WTC11 (cell line): ENCODE measurements around the gene MTUS2. TPM values are rescaled to one million over a fixed set of nuclear protein-coding genes. Genes with fewer than 3 reads are reported as not detected.

Source experiments
- ATAC-seq: fragments of 200-7000 bp; cut with Tn5 transposase; 2 replicates; pipeline ENCODE4 v1.10.0; 2021; ENCODE audit warnings: mild to moderate bottlenecking, moderate library complexity
- CTCF ChIA-PET: fragments of 300-600 bp; sonication (Branson Sonifier 250); formaldehyde crosslinking; loops from one replicate; lab custom pipeline; 2021; ENCODE audit warnings: antibody characterized with exemption; lab: Charles Lee
- POLR2A ChIA-PET: fragments of 350-600 bp; sonication (Branson Sonifier 250); formaldehyde crosslinking; loops from one replicate; lab custom pipeline; 2021; ENCODE audit warnings: antibody characterized with exemption; lab: Charles Lee
- DNase-seq: peaks from one replicate; pipeline ENCODE4 v3.0.0; 2021; ENCODE audit warnings: low spot score
- H3K27ac Mint-ChIP-seq: 2 replicates; pipeline ENCODE4 v1.8.0; 2021; ENCODE audit warnings: mixed read lengths
- H3K27me3 Mint-ChIP-seq: 2 replicates; pipeline ENCODE4 v1.8.0; 2021; ENCODE audit warnings: low read depth, mild to moderate bottlenecking, moderate library complexity, mixed read lengths
- H3K36me3 Mint-ChIP-seq: 2 replicates; pipeline ENCODE4 v1.8.0; 2021; ENCODE audit warnings: mixed read lengths
- H3K4me1 Mint-ChIP-seq: 2 replicates; pipeline ENCODE4 v1.8.0; 2022; ENCODE audit warnings: mixed read lengths
- H3K4me3 Mint-ChIP-seq: 2 replicates; pipeline ENCODE4 v1.8.0; 2021; ENCODE audit warnings: mild to moderate bottlenecking, moderate library complexity, mixed read lengths
- H3K9me3 Mint-ChIP-seq: 2 replicates; pipeline ENCODE4 v1.8.0; 2021; ENCODE audit warnings: mixed read lengths
- CBFB ChIP-seq: sonication (generic); formaldehyde crosslinking; IDR thresholded peaks from 2 replicates; pipeline ENCODE4 v1.8.1; 2022; ENCODE audit warnings: mild to moderate bottlenecking, low read depth, missing genetic modification reagents
- CREB1 ChIP-seq: sonication (generic); formaldehyde crosslinking; IDR thresholded peaks from 2 replicates; pipeline ENCODE4 v1.8.0; 2023; ENCODE audit warnings: mild to moderate bottlenecking, missing genetic modification reagents
- FOXJ3 ChIP-seq: sonication (generic); formaldehyde crosslinking; IDR thresholded peaks from 2 replicates; pipeline ENCODE4 v1.9.0; 2021; ENCODE audit warnings: missing genetic modification reagents, mild to moderate bottlenecking, borderline replicate concordance
- FOXK1 ChIP-seq: sonication (generic); formaldehyde crosslinking; IDR thresholded peaks from 2 replicates; pipeline ENCODE4 v1.8.0; 2022; ENCODE audit warnings: mild to moderate bottlenecking, moderate library complexity, missing genetic modification reagents
- GABPB1 ChIP-seq: sonication (generic); formaldehyde crosslinking; IDR thresholded peaks from 2 replicates; pipeline ENCODE4 v1.8.1; 2023; ENCODE audit warnings: mild to moderate bottlenecking, missing genetic modification reagents
- JAZF1 ChIP-seq: fragments of 250-450 bp; sonication (Bioruptor Pico); IDR thresholded peaks from 2 replicates; pipeline ENCODE4 v1.9.0; 2021; ENCODE audit warnings: moderate library complexity, mild to moderate bottlenecking, inconsistent platforms
- KAT7 ChIP-seq: sonication (generic); formaldehyde crosslinking; IDR thresholded peaks from 2 replicates; pipeline ENCODE4 v1.8.1; 2023; ENCODE audit warnings: missing genetic modification reagents, mild to moderate bottlenecking, borderline replicate concordance
- NFATC4 ChIP-seq: fragments of 250-450 bp; sonication (Bioruptor Pico); IDR thresholded peaks from 2 replicates; pipeline ENCODE4 v1.9.0; 2021; ENCODE audit warnings: mild to moderate bottlenecking
- NR2C2 ChIP-seq: sonication (generic); formaldehyde crosslinking; IDR thresholded peaks from 2 replicates; pipeline ENCODE4 v1.8.0; 2022; ENCODE audit warnings: mild to moderate bottlenecking, missing genetic modification reagents
- OVOL2 ChIP-seq: fragments of 250-450 bp; sonication (Bioruptor Pico); IDR thresholded peaks from 2 replicates; pipeline ENCODE4 v1.9.0; 2021; ENCODE audit warnings: mild to moderate bottlenecking, borderline replicate concordance
- SOX15 ChIP-seq: fragments of 250-450 bp; sonication (Bioruptor Pico); IDR thresholded peaks from 2 replicates; pipeline ENCODE4 v1.9.0; 2021; ENCODE audit warnings: mild to moderate bottlenecking
- TEAD1 ChIP-seq: sonication (generic); formaldehyde crosslinking; IDR thresholded peaks from 2 replicates; pipeline ENCODE4 v1.8.0; 2022; ENCODE audit warnings: mild to moderate bottlenecking, missing genetic modification reagents
- ZNF121 ChIP-seq: sonication (generic); formaldehyde crosslinking; IDR thresholded peaks from 2 replicates; pipeline ENCODE4 v1.8.0; 2023; ENCODE audit warnings: missing genetic modification reagents
- ZNF232 ChIP-seq: sonication (generic); formaldehyde crosslinking; IDR thresholded peaks from 2 replicates; pipeline ENCODE4 v1.8.0; 2022; ENCODE audit warnings: mild to moderate bottlenecking, missing genetic modification reagents
- ZNF263 ChIP-seq: sonication (generic); formaldehyde crosslinking; IDR thresholded peaks from 2 replicates; pipeline ENCODE4 v1.8.1; 2022; ENCODE audit warnings: low read depth, mild to moderate bottlenecking, moderate library complexity, missing genetic modification reagents
- total RNA-seq: library from RNA; stranded (reverse); gene quantifications from 3 replicates; pipeline ENCODE4 v1.2.3, GENCODE V29; 2021
- TF ChIP-seq, protein P1 (sequence below): sonication (generic); formaldehyde crosslinking; IDR thresholded peaks from 2 replicates; pipeline ENCODE4 v1.8.1; 2023; ENCODE audit warnings: mild to moderate bottlenecking, missing genetic modification reagents
- TF ChIP-seq, protein P2 (sequence below): sonication (generic); formaldehyde crosslinking; IDR thresholded peaks from 2 replicates; pipeline ENCODE4 v1.8.1; 2022; ENCODE audit warnings: mild to moderate bottlenecking, moderate library complexity, missing genetic modification reagents
- TF ChIP-seq, protein P3 (sequence below): sonication (generic); formaldehyde crosslinking; IDR thresholded peaks from 2 replicates; pipeline ENCODE4 v1.8.1; 2022; ENCODE audit warnings: missing genetic modification reagents, borderline replicate concordance
- TF ChIP-seq, protein P4 (sequence below): fragments of 250-450 bp; sonication (Bioruptor Pico); IDR thresholded peaks from 2 replicates; pipeline ENCODE4 v2.1.2; 2022; ENCODE audit warnings: mild to moderate bottlenecking, moderate library complexity
- TF ChIP-seq, protein P5 (sequence below): sonication (generic); formaldehyde crosslinking; IDR thresholded peaks from 2 replicates; pipeline ENCODE4 v1.8.1; 2023; ENCODE audit warnings: mild to moderate bottlenecking, missing genetic modification reagents, moderate library complexity
- TF ChIP-seq, protein P6 (sequence below): sonication (generic); formaldehyde crosslinking; IDR thresholded peaks from 2 replicates; pipeline ENCODE4 v1.8.0; 2023; ENCODE audit warnings: missing genetic modification reagents

Gene MTUS2
- total RNA-seq, 1 experiment from 2014 or later: 0.22 TPM

DNA sequence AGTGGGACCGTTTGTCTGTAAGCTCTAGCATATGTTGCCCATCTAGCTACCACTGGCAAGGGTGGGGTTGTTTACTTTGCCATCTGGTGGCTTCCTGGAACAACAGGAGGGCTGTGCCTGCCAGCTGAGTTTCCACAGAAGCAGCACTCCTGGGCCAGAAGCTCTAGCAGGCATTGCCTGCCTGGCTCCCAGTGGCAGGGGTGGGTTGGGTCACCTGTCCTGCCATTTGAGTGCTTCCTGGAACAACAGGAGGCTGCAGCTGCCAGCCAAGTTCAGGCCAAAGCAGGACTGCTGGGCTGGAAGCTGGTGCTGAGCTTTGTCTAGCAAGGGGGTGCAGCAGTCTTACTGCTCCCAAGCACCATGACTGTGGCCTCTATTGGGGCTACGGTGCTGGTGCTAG is 239.7 kb downstream of the MTUS2 start:
- peaks cover 20% of the 10 kb centered on the region for H3K36me3 Mint-ChIP-seq
- ChIA-PET CTCF (no interaction called here), POLR2A (no interaction called here)
- 0 out of 2 replicates have a peak, but pooled peaks cover 5% of the 10 kb centered on the region for H3K4me1 Mint-ChIP-seq
- H3K27me3 Mint-ChIP-seq: no peaks in the 10 kb centered on the region
- peaks cover 46% of the 10 kb centered on the region for H3K9me3 Mint-ChIP-seq
- ATAC-seq (no peak), DNase-seq (no peak)
- no peak overlapping the region for H3K27ac Mint-ChIP-seq
- no peak for TF ChIP-seq GABPB1 (CRISPR knock-in tag)
- TF ChIP-seq, protein P1, sequence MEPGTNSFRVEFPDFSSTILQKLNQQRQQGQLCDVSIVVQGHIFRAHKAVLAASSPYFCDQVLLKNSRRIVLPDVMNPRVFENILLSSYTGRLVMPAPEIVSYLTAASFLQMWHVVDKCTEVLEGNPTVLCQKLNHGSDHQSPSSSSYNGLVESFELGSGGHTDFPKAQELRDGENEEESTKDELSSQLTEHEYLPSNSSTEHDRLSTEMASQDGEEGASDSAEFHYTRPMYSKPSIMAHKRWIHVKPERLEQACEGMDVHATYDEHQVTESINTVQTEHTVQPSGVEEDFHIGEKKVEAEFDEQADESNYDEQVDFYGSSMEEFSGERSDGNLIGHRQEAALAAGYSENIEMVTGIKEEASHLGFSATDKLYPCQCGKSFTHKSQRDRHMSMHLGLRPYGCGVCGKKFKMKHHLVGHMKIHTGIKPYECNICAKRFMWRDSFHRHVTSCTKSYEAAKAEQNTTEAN (CRISPR knock-in tag): no peak
- no peak for TF ChIP-seq FOXJ3
- TF ChIP-seq ZNF232 (CRISPR knock-in tag): no peak
- no peak for TF ChIP-seq ZNF263 (CRISPR knock-in tag)
- no peak for TF ChIP-seq FOXK1 (CRISPR knock-in tag)
- TF ChIP-seq NR2C2: no peak
- TF ChIP-seq OVOL2 (CRISPR knock-in tag): no peak
- TF ChIP-seq NFATC4 (CRISPR knock-in tag): no peak
- TF ChIP-seq, protein P2, sequence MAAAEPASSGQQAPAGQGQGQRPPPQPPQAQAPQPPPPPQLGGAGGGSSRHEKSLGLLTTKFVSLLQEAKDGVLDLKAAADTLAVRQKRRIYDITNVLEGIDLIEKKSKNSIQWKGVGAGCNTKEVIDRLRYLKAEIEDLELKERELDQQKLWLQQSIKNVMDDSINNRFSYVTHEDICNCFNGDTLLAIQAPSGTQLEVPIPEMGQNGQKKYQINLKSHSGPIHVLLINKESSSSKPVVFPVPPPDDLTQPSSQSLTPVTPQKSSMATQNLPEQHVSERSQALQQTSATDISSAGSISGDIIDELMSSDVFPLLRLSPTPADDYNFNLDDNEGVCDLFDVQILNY (CRISPR knock-in tag): no peak
- no peak for TF ChIP-seq TEAD1
- TF ChIP-seq KAT7 (CRISPR knock-in tag): no peak
- TF ChIP-seq JAZF1: no peak
- TF ChIP-seq, protein P3, sequence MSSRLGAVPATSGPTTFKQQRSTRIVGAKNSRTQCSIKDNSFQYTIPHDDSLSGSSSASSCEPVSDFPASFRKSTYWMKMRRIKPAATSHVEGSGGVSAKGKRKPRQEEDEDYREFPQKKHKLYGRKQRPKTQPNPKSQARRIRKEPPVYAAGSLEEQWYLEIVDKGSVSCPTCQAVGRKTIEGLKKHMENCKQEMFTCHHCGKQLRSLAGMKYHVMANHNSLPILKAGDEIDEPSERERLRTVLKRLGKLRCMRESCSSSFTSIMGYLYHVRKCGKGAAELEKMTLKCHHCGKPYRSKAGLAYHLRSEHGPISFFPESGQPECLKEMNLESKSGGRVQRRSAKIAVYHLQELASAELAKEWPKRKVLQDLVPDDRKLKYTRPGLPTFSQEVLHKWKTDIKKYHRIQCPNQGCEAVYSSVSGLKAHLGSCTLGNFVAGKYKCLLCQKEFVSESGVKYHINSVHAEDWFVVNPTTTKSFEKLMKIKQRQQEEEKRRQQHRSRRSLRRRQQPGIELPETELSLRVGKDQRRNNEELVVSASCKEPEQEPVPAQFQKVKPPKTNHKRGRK (CRISPR knock-in tag): no peak
- TF ChIP-seq, protein P4, sequence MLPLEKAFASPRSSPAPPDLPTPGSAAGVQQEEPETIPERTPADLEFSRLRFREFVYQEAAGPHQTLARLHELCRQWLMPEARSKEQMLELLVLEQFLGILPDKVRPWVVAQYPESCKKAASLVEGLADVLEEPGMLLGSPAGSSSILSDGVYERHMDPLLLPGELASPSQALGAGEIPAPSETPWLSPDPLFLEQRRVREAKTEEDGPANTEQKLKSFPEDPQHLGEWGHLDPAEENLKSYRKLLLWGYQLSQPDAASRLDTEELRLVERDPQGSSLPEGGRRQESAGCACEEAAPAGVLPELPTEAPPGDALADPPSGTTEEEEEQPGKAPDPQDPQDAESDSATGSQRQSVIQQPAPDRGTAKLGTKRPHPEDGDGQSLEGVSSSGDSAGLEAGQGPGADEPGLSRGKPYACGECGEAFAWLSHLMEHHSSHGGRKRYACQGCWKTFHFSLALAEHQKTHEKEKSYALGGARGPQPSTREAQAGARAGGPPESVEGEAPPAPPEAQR (CRISPR knock-in tag): no peak
- TF ChIP-seq, protein P5, sequence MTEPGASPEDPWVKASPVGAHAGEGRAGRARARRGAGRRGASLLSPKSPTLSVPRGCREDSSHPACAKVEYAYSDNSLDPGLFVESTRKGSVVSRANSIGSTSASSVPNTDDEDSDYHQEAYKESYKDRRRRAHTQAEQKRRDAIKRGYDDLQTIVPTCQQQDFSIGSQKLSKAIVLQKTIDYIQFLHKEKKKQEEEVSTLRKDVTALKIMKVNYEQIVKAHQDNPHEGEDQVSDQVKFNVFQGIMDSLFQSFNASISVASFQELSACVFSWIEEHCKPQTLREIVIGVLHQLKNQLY (CRISPR knock-in tag): no peak
- TF ChIP-seq SOX15 (CRISPR knock-in tag): no peak
- TF ChIP-seq, all 79 proteins: peak for 0
- H3K4me3 Mint-ChIP-seq: no peak overlapping the region

DNA sequence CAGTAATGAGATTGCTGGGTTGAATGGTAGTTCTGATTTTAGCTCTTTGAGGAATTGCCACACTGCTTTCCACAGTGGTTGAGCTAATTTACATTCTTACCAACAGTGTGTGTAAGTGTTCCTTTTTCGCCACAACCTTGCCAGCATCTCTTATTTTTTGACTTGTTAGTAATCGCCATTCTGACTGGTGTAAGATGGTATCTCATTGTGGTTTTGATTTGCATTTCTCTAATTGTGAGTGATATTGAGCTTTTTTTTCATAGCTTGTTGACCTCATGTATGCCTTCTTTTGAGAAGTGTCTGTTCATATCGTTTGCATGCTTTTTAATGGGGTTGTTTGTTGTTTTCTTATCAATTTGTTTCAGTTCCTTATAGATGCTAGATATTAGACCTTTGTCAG is 245.0 kb downstream of the MTUS2 start:
- Mint-ChIP-seq H3K4me3 (no peak overlapping the region), H3K27me3 (no peaks in the 10 kb centered on the region), H3K9me3 (peaks cover 11% of the 10 kb centered on the region)
- POLR2A ChIA-PET: no interaction called here
- CTCF ChIA-PET: no interaction called here
- TF ChIP-seq, protein P6, sequence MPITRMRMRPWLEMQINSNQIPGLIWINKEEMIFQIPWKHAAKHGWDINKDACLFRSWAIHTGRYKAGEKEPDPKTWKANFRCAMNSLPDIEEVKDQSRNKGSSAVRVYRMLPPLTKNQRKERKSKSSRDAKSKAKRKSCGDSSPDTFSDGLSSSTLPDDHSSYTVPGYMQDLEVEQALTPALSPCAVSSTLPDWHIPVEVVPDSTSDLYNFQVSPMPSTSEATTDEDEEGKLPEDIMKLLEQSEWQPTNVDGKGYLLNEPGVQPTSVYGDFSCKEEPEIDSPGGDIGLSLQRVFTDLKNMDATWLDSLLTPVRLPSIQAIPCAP (CRISPR knock-in tag): no peak
- TF ChIP-seq CBFB (CRISPR knock-in tag) (no peak), ZNF121 (CRISPR knock-in tag) (no peak), CREB1 (CRISPR knock-in tag) (no peak)
- TF ChIP-seq, all 79 proteins: peak for 0
- H3K4me1 Mint-ChIP-seq: peaks cover 5% of the 10 kb centered on the region; the same call in 1 of the 2 replicates
- H3K36me3 Mint-ChIP-seq: no peaks in the 10 kb centered on the region
- no peak for ATAC-seq
- DNase-seq: no peak
- H3K27ac Mint-ChIP-seq: no peak overlapping the region
